Measurements from ENCODE around the gene THSD7B. TPM values are rescaled to one million over a fixed set of nuclear protein-coding genes. Genes with fewer than 3 reads are reported as not detected.
"Not testable (repeated sequence)": the region's sequence is repeated elsewhere in the genome, so short reads cannot be mapped to it uniquely, and the experiment has no call there.

THSD7B gene
- total RNA-seq, 1 experiment from 2014 or later: not detected

GRCh38 chr2:137523931-137524330, 758.6 kb downstream of the THSD7B start:
- no peak for DNase-seq (ENCODE audit: low read depth)

GRCh38 chr2:137525132-137525531, 759.8 kb downstream of the THSD7B start:
- no peak for DNase-seq (ENCODE audit: low read depth)

- no peak for DNase-seq (ENCODE audit: low read depth)
These were observed 760.4 kb downstream of the THSD7B start for GRCh38 chr2:137525641-137526190.

- DNase-seq (ENCODE audit: low read depth): no peak
These were observed 770.6 kb downstream of the THSD7B start for GRCh38 chr2:137535897-137536296.

- no peak for DNase-seq (ENCODE audit: low read depth)
These were observed 774.0 kb downstream of the THSD7B start for GRCh38 chr2:137539336-137539735.

- DNase-seq (ENCODE audit: low read depth): no peak
These were observed 782.5 kb downstream of the THSD7B start for GRCh38 chr2:137547842-137548241.

GRCh38 chr2:137566387-137566786, 801.0 kb downstream of the THSD7B start:
- no peak for DNase-seq (ENCODE audit: low read depth)

GRCh38 chr2:137570484-137570883, 805.1 kb downstream of the THSD7B start:
- no peak for DNase-seq (ENCODE audit: low read depth)

GRCh38 chr2:137587834-137588233, 822.5 kb downstream of the THSD7B start:
- DNase-seq (ENCODE audit: low read depth): not testable (repeated sequence)

GRCh38 chr2:137588578-137588977, 823.2 kb downstream of the THSD7B start:
- not testable (repeated sequence) for DNase-seq (ENCODE audit: low read depth)

- DNase-seq (ENCODE audit: low read depth): no peak
These were observed 824.8 kb downstream of the THSD7B start for GRCh38 chr2:137590102-137590501.

GRCh38 chr2:137607722-137608318, 842.5 kb downstream of the THSD7B start:
- DNase-seq (ENCODE audit: low read depth): no peak

- no peak for DNase-seq (ENCODE audit: low read depth)
These were observed 873.6 kb downstream of the THSD7B start for GRCh38 chr2:137638932-137639331.

GRCh38 chr2:137644731-137645130, 879.4 kb downstream of the THSD7B start:
- DNase-seq (ENCODE audit: low read depth): no peak

- no peak for DNase-seq (ENCODE audit: low read depth)
These were observed 888.7 kb downstream of the THSD7B start for GRCh38 chr2:137654046-137654445.

- no peak for DNase-seq (ENCODE audit: low read depth)
These were observed 890.5 kb downstream of the THSD7B start for GRCh38 chr2:137655814-137656213.

- DNase-seq (ENCODE audit: low read depth): no peak
These were observed 893.1 kb downstream of the THSD7B start for GRCh38 chr2:137658433-137658832.

GRCh38 chr2:137659616-137660015, 894.3 kb downstream of the THSD7B start:
- no peak for DNase-seq (ENCODE audit: low read depth)

- no peak for DNase-seq (ENCODE audit: low read depth)
These were observed 904.8 kb downstream of the THSD7B start for GRCh38 chr2:137670111-137670510.

GRCh38 chr2:137672989-137673552, 907.7 kb downstream of the THSD7B start:
- DNase-seq (ENCODE audit: low read depth): no peak

GRCh38 chr2:137674991-137675390, 909.6 kb downstream of the THSD7B start:
- DNase-seq (ENCODE audit: low read depth): no peak

- DNase-seq (ENCODE audit: low read depth): no peak
These were observed 910.4 kb downstream of the THSD7B start for GRCh38 chr2:137675584-137676327.

- DNase-seq (ENCODE audit: low read depth): no peak
These were observed 911.0 kb downstream of the THSD7B start for GRCh38 chr2:137676346-137676745.
